NB4 (cell line): Measurements from ENCODE around the gene TRNAU1AP.
"Not testable (repeated sequence)": the region's sequence is repeated elsewhere in the genome, so short reads cannot be mapped to it uniquely, and the experiment has no call there.

Source experiments
- DNase-seq: peaks from one replicate; pipeline ENCODE4 v3.0.0; 2010; ENCODE audit warnings: low read depth
- H3K4me3 ChIP-seq: one replicate; pipeline ENCODE4 v1.5.1; 2011; ENCODE audit warnings: mild to moderate bottlenecking, low read depth, low read length, moderate library complexity
- MYC ChIP-seq: IDR thresholded peaks from 2 replicates; pipeline ENCODE4 v1.6.1; 2011; ENCODE audit warnings: low read depth, low read length
- POLR2A ChIP-seq: IDR thresholded peaks from 2 replicates; pipeline ENCODE4 v1.6.1; 2011; ENCODE audit warnings: mild to moderate bottlenecking; ENCODE audit not compliant: insufficient read length; ENCODE audit errors: extremely low read depth
- TF ChIP-seq, protein P1 (sequence below): IDR thresholded peaks from one replicate; pipeline ENCODE4 v1.5.1; 2012; ENCODE audit warnings: low read depth, low read length
- TF ChIP-seq, protein P2 (sequence below): IDR thresholded peaks from 2 replicates; pipeline ENCODE4 v1.6.1; 2011; ENCODE audit warnings: low read depth, low read length

The TRNAU1AP gene

DNA sequence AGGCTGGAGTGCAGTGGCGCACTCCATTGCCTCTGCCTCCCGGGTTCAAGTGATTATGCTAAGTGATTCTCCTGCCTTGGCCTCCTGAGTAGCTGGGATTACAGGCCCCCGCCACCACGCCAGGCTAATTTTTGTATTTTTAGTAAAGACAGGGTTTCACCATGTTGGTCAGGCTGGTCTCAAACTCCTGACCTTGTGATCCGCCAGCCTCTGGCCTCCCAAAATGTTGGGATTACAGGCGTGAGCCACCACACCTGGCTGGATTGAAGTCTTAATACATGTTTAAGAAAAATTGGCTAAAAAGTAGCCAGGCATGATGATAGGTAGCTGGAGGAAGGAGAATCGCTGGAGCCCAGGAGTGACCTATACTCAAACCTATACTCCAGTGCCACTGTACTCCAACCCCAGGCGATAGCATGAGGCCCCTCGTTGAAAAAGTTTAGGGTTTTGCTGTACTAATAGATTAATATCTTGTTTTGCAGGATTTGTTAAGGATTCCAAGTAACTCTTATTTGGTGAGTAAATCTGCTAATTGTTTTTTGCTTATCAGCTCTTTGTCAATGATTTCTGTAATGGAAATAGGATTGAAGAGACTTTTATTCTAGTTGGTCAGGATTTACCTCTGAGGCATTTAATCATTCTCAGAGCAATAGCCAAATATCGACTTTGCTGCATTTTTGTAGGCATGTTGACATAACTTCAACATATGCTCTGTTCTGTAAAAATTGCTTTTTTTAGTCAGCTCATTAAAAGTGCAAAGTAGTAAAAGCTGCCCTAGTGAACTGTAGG, 45.0 kb upstream of the TRNAU1AP start:
- peak; percentile 37 for DNase-seq

DNA sequence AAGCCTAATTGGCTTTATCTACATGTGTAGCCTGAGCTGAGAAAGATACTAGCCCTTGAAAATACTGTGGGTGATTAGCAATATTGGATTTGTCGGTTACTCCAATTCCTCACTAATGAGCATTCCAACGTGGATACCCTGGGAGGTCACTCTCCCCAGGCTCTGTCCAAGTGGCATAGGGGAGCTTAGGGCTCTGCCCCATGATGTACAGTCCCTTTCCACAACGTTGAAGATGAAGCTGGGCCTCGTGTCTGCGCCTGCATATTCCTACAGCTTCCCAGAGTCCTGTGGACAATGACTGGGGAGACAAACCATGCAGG, 44.5 kb upstream of the TRNAU1AP start:
- peak; percentile 44 for DNase-seq
- TF ChIP-seq, protein P1, sequence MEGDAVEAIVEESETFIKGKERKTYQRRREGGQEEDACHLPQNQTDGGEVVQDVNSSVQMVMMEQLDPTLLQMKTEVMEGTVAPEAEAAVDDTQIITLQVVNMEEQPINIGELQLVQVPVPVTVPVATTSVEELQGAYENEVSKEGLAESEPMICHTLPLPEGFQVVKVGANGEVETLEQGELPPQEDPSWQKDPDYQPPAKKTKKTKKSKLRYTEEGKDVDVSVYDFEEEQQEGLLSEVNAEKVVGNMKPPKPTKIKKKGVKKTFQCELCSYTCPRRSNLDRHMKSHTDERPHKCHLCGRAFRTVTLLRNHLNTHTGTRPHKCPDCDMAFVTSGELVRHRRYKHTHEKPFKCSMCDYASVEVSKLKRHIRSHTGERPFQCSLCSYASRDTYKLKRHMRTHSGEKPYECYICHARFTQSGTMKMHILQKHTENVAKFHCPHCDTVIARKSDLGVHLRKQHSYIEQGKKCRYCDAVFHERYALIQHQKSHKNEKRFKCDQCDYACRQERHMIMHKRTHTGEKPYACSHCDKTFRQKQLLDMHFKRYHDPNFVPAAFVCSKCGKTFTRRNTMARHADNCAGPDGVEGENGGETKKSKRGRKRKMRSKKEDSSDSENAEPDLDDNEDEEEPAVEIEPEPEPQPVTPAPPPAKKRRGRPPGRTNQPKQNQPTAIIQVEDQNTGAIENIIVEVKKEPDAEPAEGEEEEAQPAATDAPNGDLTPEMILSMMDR = no peak
- no peak for TF ChIP-seq MYC
- TF ChIP-seq, protein P2, sequence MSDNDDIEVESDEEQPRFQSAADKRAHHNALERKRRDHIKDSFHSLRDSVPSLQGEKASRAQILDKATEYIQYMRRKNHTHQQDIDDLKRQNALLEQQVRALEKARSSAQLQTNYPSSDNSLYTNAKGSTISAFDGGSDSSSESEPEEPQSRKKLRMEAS = no peak
- TF ChIP-seq POLR2A = peak; percentile 18
- H3K4me3 ChIP-seq = peak overlapping the region; percentile 92

More for the DNA sequence above, 45.0 kb upstream of the TRNAU1AP start:
- peak overlapping the region; percentile 92 for H3K4me3 ChIP-seq
- no peak for TF ChIP-seq POLR2A
- TF ChIP-seq, protein P1 = no peak

DNA sequence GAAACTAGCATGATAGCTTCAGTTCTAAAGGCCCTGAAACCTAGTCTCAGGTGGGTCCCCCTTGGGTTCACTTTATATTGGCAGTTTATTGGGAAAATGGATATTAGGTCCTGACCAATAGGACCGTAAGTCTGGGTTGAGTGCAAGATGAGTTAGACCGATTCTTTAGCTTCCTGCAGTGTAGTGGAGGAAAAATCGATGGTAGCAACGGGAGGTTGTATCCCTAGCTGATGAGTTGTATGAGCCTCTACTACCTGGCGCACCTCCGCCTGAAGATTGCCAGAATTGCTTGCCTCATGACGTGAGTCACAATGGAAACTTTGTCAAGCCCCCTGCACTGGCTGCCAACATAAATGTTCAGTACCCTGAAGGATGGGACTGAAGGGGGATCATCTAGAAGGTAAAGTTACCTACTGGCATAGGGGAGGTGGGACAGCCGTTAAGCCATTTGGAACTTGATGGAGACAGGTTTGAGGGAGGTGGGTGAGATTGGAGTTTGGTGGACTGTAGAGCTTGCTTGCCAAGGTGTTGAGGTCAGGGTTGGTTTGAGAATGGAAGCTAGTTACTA, 43.1 kb upstream of the TRNAU1AP start:
- TF ChIP-seq, protein P2 = no peak
- TF ChIP-seq MYC = no peak
- TF ChIP-seq POLR2A = no peak
- TF ChIP-seq, protein P1 = no peak
- peak overlapping the region; percentile 92 for H3K4me3 ChIP-seq
- DNase-seq = peak; percentile 62

DNA sequence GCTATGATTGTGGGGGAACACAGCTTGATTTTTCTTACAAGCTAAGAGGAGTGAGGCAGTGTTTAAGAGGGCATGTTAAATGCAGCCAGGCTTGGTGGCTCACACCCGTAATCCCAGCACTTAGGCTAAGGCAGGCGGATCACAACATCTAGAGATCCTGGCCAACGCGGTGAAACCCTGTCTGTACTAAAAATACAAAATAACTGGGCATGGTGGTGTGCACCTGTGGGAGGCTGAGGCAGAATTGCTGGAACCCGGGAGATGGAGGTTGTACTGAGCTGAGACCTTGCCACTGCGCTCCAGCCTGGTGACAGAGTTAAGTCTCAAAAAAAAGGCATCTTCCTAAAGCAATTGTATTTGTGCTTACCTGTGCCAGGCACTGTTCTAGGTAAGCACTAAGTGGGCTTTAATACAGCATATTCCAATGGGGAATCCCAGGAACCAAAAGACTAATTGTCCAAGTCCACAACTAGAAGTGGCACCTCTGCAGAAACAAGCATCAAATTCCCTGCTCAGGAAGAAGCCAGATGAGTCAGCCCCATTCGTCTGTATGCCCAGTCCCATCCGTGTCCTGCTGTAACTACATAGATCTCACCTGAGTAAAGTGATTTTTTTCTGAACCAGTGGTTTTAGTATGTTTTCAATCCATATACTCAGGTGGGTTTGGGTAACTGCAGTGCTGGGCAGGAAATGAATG, 42.5 kb upstream of the TRNAU1AP start:
- no peak for DNase-seq
- TF ChIP-seq MYC = no peak
- TF ChIP-seq, protein P2 = no peak
- TF ChIP-seq, protein P1 = no peak
- TF ChIP-seq POLR2A = no peak
- peak overlapping the region; percentile 92 for H3K4me3 ChIP-seq

DNA sequence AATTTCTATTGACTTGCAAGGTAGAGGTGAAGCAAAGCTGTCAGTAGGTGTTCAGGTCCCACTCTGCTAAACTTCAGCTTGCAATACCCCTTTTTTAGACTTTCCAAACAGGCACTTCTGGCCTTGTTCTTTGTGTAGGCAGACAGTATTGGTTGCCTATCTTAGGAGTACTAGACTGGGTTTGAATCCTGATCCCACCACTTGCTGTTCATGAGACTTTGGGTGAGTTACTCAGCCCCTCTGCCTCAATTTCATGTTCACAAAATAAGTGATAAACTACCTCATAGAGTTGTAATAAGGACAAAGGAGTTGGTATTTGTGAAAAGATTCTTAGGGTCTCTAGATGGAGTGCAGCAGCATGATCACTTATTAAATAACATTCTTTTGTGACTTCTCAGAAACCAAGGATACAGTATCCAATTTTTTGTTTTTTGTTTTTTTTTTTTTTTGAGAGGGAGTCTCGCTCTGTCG, 41.9 kb upstream of the TRNAU1AP start:
- DNase-seq = peak; percentile 75
- TF ChIP-seq, protein P2 = no peak
- TF ChIP-seq POLR2A = peak; percentile 48
- peak overlapping the region; percentile 92 for H3K4me3 ChIP-seq

DNA sequence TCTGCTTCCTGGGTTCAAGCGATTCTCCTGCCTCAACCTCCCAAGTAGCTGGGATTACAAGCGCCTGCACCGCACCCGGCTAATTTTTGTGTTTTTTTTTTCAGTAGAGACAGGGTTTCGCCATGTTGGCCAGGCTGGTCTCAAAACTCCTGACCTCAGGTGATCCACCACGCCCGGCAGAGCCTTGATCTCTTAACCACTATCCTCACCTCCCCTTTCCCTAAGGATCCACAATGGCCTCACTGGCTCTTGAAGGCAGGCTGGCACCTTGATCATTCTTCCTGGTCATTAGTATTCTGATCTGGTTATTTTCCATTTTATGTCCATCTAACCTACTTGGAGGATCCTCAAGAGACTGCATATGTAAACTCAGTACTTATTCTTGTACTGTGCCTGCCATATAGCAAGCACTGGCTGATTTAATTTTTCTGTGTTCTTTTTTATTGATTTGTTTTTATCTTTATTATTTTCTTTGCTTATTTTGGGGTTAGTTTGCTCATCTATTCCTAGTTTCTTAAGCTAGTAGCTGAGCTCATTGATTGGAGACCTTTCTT, 40.8 kb upstream of the TRNAU1AP start:
- TF ChIP-seq POLR2A (no peak), MYC (no peak)
- TF ChIP-seq, protein P2 = no peak
- TF ChIP-seq, protein P1 = no peak
- peak; percentile 55 for DNase-seq
- peak overlapping the region; percentile 33 for H3K4me3 ChIP-seq

DNA sequence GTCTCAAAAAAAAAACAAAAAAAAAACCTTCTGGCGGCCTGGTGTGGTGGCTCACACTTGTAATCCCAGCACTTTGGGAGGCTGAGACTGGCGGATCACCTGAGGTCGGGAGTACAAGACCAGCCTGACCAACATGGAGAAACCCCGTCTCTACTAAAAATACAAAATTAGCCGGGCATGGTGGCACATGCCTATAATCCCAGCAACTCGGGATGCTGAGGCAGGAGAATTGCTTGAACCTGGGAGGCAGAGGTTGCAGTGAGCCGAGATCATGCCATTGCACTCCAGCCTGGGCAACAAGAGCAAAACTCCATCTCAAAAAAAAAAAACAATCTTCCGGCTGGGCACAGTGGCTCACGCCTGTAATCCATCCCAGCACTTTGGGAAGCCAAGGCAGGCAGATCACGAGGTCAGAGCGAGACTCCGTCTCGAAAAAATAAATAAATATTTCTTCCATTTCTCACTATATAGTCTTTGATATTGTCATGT, 38.4 kb upstream of the TRNAU1AP start:
- H3K4me3 ChIP-seq = not testable (repeated sequence)
- peak; percentile 31 for DNase-seq
